Measurements from ENCODE around the gene RNF14.

The RNF14 gene

DNA sequence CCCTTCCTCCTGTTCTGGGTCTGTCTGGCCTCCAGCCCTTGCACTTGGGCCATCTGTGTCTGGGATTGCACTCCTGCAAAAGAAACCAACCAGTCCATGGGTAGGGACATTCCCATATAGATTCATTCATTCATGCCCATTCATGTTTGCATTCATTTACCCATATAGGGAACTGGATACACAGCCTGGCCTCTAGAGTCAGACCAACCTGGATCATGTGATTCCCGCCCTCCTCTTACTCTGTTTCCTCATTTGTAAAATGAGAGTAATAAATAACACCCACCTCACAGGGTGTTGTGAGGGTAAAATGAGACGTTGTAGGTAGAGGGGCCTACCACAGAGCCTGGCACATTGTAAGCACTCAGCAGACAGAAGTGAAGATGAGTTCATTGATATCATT is 19.4 kb upstream of the RNF14 start:
- no peak for DNase-seq

- no peak for DNase-seq
Observed at GRCh38 chr5:141950207-141951005, 18.5 kb upstream of the RNF14 start.

GRCh38 chr5:141951332-141951781 is 17.5 kb upstream of the RNF14 start:
- no peak for DNase-seq

DNA sequence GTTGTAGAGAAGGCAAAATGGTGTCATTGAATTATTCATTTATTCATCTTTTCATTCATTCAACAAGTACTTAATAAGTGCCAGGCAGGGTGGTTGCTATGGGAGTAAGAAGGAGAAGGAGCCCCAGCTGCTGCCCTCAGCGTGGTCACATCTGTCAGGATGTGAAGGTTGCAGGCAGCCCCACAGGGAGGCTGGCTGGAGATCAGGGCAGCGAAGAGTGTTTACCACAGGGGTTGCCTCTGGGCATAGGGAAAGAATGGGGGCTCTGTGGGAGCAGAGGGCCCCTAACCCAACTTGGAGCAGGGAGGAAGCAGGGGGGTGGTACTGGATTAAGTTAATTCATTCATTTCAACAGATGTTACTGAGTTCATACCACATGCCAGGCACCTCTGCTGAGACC is 16.9 kb upstream of the RNF14 start:
- DNase-seq, result no peak

GRCh38 chr5:141954194-141954593 is 14.7 kb upstream of the RNF14 start:
- DNase-seq, result no peak

DNA sequence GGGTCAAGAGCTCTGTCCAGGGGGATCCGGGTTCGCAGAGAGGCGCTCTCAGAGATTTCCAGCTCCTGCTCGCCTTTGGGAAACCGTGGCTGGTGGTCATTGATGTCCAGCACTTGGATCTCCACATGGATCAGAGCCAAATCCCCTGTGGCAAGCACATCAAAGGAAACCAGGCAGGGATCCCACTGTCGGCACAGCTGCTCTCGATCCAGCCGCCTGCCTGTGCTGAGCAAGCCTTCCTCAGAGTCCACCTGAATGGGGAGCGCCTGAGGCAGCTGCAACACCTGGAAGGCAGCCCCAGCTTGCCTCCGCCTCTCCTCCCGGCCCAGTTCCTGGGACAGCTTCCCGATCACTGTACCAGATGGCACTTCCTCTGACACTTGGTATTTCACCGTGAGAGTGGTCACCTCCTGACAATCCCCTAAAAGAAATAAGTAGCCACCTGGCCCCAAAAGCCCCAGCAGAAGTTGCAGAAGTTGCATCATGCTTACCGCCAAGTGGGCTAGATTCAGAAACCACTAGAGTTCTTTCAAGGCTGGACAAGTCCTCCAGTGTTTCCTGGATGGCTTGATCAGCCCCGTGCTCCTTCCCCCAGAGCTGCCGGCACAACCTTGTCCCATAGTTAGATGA is 11.4 kb upstream of the RNF14 start:
- DNase-seq, result no peak

DNA sequence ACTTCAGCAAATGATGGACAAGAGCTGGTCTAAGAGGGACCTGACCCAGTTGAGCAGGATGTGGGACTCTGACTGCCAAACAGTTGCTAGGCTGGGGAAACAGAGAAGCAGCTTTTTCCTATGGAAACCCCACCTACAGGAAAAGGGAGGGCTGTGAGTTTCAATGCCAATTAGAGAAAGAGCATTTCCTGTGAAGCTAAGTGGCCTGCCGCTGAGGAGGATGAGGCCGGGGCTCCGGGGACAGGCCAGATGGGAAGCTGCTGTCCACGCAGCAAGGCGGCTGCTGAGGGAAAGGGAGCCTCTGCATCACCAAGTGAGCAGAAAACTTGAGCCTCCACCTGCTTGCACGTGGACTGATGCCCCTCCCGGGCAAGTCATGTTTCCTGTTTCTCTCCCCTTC is 10.8 kb upstream of the RNF14 start, which contains the start of gene PCDH12:
Gene PCDH12, minus strand, starts transcription at position 90 of the 400 bp plus-strand sequence. CDS start 351 bp downstream, outside the sequence.
- no peak for DNase-seq

DNA sequence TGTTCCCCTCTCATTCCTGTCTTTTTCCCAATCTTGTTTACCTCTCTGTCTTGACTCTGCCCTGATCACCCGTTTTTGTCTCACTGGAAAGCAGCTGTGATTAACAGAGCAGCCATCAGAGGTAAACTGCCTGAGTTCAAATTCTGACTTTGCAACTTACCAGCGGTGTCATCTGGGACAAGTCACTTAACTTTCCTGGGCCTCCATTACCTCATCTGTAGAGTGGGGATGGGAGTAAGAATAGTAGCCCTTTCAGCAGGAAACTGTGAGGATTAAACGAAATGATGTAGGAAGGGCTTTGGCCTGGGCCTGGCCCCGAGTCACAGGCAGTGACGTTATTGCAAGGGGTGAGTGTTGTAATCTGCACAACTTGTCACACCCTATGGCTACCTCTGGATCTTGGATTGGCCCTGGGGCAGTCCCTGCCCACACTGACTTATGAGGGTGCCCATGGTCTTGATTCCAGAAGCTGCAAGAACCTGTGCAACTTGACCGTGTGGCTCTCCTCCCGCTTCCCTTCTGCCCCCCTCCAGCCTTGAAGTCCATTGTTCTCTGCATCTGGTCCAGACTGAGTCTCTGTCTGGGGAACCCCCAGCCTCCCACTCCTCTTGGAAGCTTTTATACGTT is 10.2 kb upstream of the RNF14 start:
- no peak for DNase-seq

GRCh38 chr5:141960018-141960417 is 8.9 kb upstream of the RNF14 start:
- no peak for DNase-seq

DNA sequence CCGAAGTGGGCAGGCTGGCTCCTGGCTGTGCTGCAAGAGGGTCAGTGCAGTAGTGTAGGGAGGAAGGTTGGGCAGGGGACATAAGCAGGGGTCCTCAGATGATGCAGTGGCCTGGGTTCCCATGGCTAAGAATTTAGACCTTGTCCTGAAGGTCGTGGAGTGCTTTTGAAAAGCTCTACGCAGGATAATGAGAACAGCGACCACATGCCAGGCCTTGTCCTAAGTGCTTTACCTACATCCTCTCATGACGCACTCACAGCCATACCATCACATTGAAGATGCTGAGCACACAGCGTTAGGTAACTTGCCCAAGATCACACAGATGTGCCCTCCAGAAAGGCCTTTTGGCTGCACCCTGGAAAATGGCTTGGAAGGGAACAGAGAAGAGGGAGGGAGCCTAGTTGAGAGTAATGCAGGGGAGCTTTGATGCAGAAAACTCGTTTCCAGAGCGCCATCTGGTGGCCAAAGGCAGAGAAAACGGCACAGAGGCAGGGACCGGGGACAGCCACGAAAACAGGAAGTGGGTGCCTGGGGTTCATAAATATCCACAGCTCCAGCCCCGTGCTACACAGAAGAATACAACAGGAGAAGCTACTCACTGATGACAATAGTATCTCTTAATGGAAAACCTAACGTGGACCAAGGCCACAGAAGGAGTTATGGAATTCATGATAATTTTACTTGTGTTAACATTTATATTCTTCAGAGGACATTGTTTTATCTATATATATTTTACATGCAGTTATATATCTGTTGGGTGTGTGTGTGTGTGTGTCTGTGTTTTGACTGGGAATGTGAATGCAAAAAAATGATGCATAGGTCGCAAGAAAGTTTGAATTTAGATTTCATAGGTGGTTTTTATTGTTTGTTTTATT is 8.2 kb upstream of the RNF14 start:
- DNase-seq, result peak; percentile 69

DNA sequence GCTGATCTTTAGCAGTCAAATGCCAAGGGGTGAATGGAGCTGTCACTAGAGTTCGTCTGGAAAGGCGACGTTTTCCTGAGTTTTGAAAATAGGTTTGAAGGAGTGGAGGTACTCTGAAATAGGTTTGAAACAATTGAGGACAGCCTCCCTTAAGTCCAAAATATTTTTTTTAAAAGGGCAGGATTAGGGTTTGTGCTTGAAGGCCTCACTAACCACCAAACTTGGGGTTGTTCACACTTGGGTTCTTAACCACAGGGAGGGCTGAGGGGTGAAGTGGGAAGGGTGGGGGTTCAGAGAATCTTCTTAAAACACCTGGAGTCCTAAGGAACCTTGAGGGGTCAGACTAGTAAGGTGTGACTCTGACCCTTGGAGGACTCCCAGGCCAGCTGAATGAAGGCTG is 7.4 kb upstream of the RNF14 start:
- DNase-seq, result no peak

DNA sequence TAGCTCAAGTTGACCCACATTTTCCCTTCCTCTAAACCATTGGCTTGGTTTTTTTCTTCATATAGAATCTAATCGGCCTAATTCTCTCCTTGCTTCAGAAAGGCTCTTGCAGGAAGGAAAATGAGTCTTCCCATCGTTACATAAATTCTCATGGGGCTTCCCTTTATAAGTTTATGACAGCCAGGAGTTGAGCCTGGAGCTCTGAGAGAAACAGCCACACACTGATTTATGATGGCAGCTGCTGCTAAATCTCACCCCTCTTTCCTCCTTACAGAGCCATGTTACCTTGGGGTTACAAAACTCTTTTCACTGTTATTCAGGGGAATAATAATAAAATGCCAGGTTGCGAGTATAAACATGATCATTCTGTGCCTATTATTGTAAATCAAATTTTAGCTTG is 5.2 kb upstream of the RNF14 start:
- no peak for DNase-seq

GRCh38 chr5:141965071-141965470 is 3.8 kb upstream of the RNF14 start:
- DNase-seq, result no peak

DNA sequence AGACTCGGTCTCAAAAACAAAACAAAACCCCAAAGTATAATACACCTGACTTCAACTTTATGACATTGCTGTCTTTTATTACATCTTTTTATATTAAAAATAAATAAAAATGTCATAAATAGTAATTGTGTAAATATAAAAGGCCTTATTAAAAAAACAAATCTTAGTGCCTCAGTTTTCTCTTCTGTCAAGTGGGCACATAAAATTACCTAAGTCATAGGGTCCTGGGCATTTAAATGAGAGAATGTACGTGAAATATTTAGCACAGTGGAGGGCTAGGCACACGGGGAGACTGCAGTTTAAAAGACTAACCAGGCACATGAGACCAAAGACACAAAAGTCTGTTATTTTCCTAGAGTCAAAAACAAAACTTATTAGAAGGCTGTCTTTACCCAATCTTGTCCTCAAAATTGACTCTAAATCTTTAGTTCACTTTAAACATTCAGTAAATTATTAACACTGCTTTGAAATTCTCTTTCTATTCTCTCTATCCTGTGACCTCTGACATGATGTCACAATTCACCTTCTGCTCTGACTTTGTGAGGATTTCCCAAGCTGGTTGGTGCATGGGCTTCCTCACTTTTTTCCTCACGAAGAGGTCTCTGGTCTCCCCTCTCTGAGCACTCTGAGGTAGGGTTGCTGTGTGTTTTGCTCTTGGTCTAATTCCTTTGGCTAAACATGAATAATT is 2.5 kb upstream of the RNF14 start:
- no peak for DNase-seq

GRCh38 chr5:141966963-141967333 is 2.0 kb upstream of the RNF14 start:
- no peak for DNase-seq

- no peak for DNase-seq
Observed at GRCh38 chr5:141969783-141970771, 1.2 kb downstream of the RNF14 start.

- no peak for DNase-seq
Observed at GRCh38 chr5:141973871-141974595, 5.1 kb downstream of the RNF14 start.

- DNase-seq, result no peak
Observed at GRCh38 chr5:141976176-141976575, 7.3 kb downstream of the RNF14 start.

GRCh38 chr5:141978389-141978788 is 9.5 kb downstream of the RNF14 start:
- no peak for DNase-seq

DNA sequence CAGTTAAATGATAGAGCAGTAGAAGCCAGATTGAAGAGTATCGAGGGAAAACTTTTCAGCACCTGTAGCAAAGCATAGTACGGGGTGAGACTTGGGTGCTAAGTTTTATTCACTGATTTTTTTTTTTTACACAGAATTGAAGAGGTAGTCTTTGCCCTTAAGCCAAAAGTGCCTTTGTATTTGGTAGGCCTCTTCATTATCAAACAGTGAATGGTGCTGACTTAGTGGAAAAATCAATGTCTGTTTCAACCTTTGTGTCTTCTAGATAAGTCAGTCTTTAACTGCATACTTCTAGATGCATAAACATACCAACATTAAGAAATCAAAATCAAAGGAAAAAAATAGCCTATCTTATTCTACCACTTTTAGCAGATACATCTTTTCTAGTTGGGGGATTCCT is 13.7 kb downstream of the RNF14 start:
- no peak for DNase-seq

All from T1000 (cell line).